K562 (cell line): ENCODE measurements around the gene MMP15. TPM values are rescaled to one million over a fixed set of nuclear protein-coding genes. Genes with fewer than 3 reads are reported as not detected.

Experiments used
- ATAC-seq: fragments of 200-7000 bp; cut with Tn5 transposase; 3 replicates; pipeline ENCODE4 v1.9.1; 2020; ENCODE audit warnings: moderate library complexity
- BruUV-seq: library from RNA; stranded (reverse); fragments of 400-500 nt; replicated peaks from 2 replicates; lab custom pipeline; 2021; lab: Mats Ljungman, UMichigan
- CTCF ChIA-PET: fragments of 300-600 bp; formaldehyde crosslinking; extraction: SDS; loops from one replicate; lab custom pipeline; 2021; ENCODE audit warnings: low intra/inter-chr PET ratio; lab: Yijun Ruan, JAX
- POLR2A ChIA-PET: fragments of 300-600, 350-650 bp; sonication (Branson Sonifier 250); formaldehyde crosslinking; extraction: SDS; loops from one replicate; lab custom pipeline; 2021; ENCODE audit warnings: antibody characterized with exemption, inconsistent platforms; lab: Yijun Ruan, JAX
- DNase-seq, 4 experiments: peaks; one replicate each; pipeline versions ENCODE4 v3.0.0 to v3.0.0-alpha.2; 2011 to 2018; ENCODE audit warnings: low spot score in 3 of 4, mixed read lengths in 3 of 4; ENCODE audit errors: extremely low read depth in 1 of 4
- FAIRE-seq: peaks from 2 replicates; lab custom pipeline; 2011; peaks lifted over from hg19 to GRCh38; lab: Jason Lieb, UNC
- H2AFZ ChIP-seq: 2 replicates; pipeline ENCODE4 v1.6.0; 2011; ENCODE audit warnings: low read depth, low read length, control low read depth, inconsistent platforms
- H3K27ac ChIP-seq: fragments of 200-600 bp; 3 replicates; pipeline ENCODE4 v1.8.0; 2011; ENCODE audit warnings: low read depth, mild to moderate bottlenecking, control low read depth, inconsistent platforms, low read length, moderate library complexity, mixed read lengths; ENCODE audit errors: extremely low read depth
- H3K27me3 ChIP-seq, 2 experiments: fragments of 300-600 bp in 1 of 2; 2 replicates in 1 of 2; 3 replicates in 1 of 2; pipeline versions ENCODE4 v1.6.0 to v1.8.0; 2011; ENCODE audit warnings: inconsistent platforms in 2 of 2, low read length in 2 of 2, mild to moderate bottlenecking in 1 of 2, mixed read lengths in 1 of 2, moderate library complexity in 1 of 2; ENCODE audit not compliant: control insufficient read depth in 2 of 2, insufficient read depth in 2 of 2
- H3K36me3 ChIP-seq: fragments of 300-600 bp; 3 replicates; pipeline ENCODE4 v1.8.0; 2011; ENCODE audit warnings: mild to moderate bottlenecking, low read length, inconsistent platforms; ENCODE audit not compliant: control insufficient read depth, insufficient read depth
- H3K4me1 ChIP-seq, 2 experiments: fragments of 200-600 bp in 1 of 2; replicated peaks in 1 of 2; 2 replicates in 1 of 2; 3 replicates in 1 of 2; pipeline versions ENCODE4 v1.5.1 to v1.8.0; 2011; ENCODE audit warnings: inconsistent platforms in 2 of 2, low read length in 2 of 2, mild to moderate bottlenecking in 1 of 2, mixed read lengths in 1 of 2, moderate library complexity in 1 of 2; ENCODE audit not compliant: control insufficient read depth in 2 of 2, insufficient read depth in 2 of 2
- H3K4me2 ChIP-seq: 2 replicates; pipeline ENCODE4 v1.6.1; 2011; ENCODE audit warnings: low read length, control low read depth, inconsistent platforms, mixed read lengths; ENCODE audit not compliant: insufficient read depth
- H3K4me3 ChIP-seq: fragments of 200-600 bp; sonication (generic), shearing (Covaris generic); 2 replicates; pipeline ENCODE4 v1.5.1; 2016; ENCODE audit warnings: control low read depth, inconsistent platforms
- H3K79me2 ChIP-seq: fragments of 200-600 bp; 3 replicates; pipeline ENCODE4 v1.8.0; 2011; ENCODE audit warnings: low read length, inconsistent platforms; ENCODE audit not compliant: control insufficient read depth, insufficient read depth
- H3K9ac ChIP-seq, 2 experiments: 2 replicates each; pipeline versions ENCODE4 v1.6.0 to v1.6.1; 2011; ENCODE audit warnings: low read depth in 2 of 2, low read length in 2 of 2, control low read depth in 1 of 2, inconsistent platforms in 1 of 2, mild to moderate bottlenecking in 1 of 2, mixed read lengths in 1 of 2; ENCODE audit not compliant: insufficient read depth in 1 of 2
- H3K9me1 ChIP-seq: one replicate; pipeline ENCODE4 v1.6.0; 2011; ENCODE audit warnings: inconsistent platforms, mild to moderate bottlenecking, low read length, moderate library complexity; ENCODE audit not compliant: control insufficient read depth, insufficient read depth
- H3K9me3 ChIP-seq: replicated peaks from 2 replicates; pipeline ENCODE4 v1.5.1; 2011; ENCODE audit warnings: low read depth, low read length, inconsistent platforms; ENCODE audit not compliant: control insufficient read depth, insufficient read depth
- H4K20me1 ChIP-seq: replicated peaks from 2 replicates; pipeline ENCODE4 v1.6.1; 2011; ENCODE audit warnings: low read length, inconsistent platforms, mixed read lengths; ENCODE audit not compliant: control insufficient read depth, insufficient read depth
- HBP1 ChIP-seq: fragments of 450-650 bp; formaldehyde crosslinking; IDR thresholded peaks from 2 replicates; pipeline ENCODE4 v1.4.0; 2022; ENCODE audit warnings: missing genetic modification characterization
- HDAC3 ChIP-seq: fragments of 450-650 bp; IDR thresholded peaks from 2 replicates; pipeline ENCODE4 v1.6.1; 2018; ENCODE audit warnings: borderline replicate concordance, mild to moderate bottlenecking, moderate library complexity; ENCODE audit not compliant: partially characterized antibody
- NFXL1 ChIP-seq: fragments of 450-650 bp; formaldehyde crosslinking; IDR thresholded peaks from 2 replicates; pipeline ENCODE4 v1.4.0; 2021; ENCODE audit warnings: mild to moderate bottlenecking
- PHF21A ChIP-seq: fragments of 450-650 bp; IDR thresholded peaks from 2 replicates; pipeline ENCODE4 v1.6.1; 2017; ENCODE audit warnings: low read depth, borderline replicate concordance
- PREB ChIP-seq: sonication (generic); formaldehyde crosslinking; IDR thresholded peaks from 2 replicates; pipeline ENCODE4 v1.8.1; 2023; ENCODE audit warnings: mild to moderate bottlenecking, missing genetic modification reagents
- RAD51 ChIP-seq: fragments of 450-650 bp; IDR thresholded peaks from 2 replicates; pipeline ENCODE4 v1.7.1; 2016; ENCODE audit warnings: low read depth, mild to moderate bottlenecking, borderline replicate concordance
- RBM14 ChIP-seq: fragments of 200-400 bp; formaldehyde crosslinking; IDR thresholded peaks from 2 replicates; pipeline ENCODE4 v1.6.1; 2018; ENCODE audit warnings: low read depth, mild to moderate bottlenecking, low read length, moderate library complexity, borderline replicate concordance; ENCODE audit not compliant: insufficient read depth
- SMAD1 ChIP-seq: fragments of 150-350 bp; IDR thresholded peaks from 2 replicates; pipeline ENCODE4 v1.6.1; 2014; ENCODE audit warnings: low read length, low read depth; ENCODE audit not compliant: partially characterized antibody
- TBP ChIP-seq: optimal IDR thresholded peaks from 2 replicates; pipeline ENCODE3; 2011; ENCODE audit warnings: low read depth, low read length, improper control_type of control experiment
- USF2 ChIP-seq: sonication (generic); formaldehyde crosslinking; IDR thresholded peaks from 2 replicates; pipeline ENCODE4 v1.5.0; 2020; ENCODE audit warnings: missing genetic modification reagents
- ZBTB8A ChIP-seq: fragments of 450-650 bp; IDR thresholded peaks from 2 replicates; pipeline ENCODE4 v1.6.1; 2018; ENCODE audit warnings: mild to moderate bottlenecking, moderate library complexity; ENCODE audit not compliant: partially characterized antibody
- ZFP91 ChIP-seq: sonication (generic); formaldehyde crosslinking; IDR thresholded peaks from 2 replicates; pipeline ENCODE4 v1.8.0; 2022; ENCODE audit warnings: mild to moderate bottlenecking, missing genetic modification reagents
- WGBS: fragments of 100-300 bp; shearing (Covaris generic); methylation state at CpG from one replicate; pipeline ENCODE4 v1.1.6; 2016; ENCODE audit warnings: low coverage, mixed read lengths; ENCODE audit not compliant: insufficient coverage; ENCODE audit errors: missing lambda C conversion rate; 5-methylcytosine and 5-hydroxymethylcytosine counted together
- in situ Hi-C: fragments of 300-500 bp; cut with MboI; formaldehyde crosslinking; loops from 4 replicates; pipeline ENCODE4 v1.15.0; 2018; ENCODE audit warnings: inconsistent platforms, mixed read lengths
- intact Hi-C: fragments of 100-400 bp; cut with micrococcal nuclease; formaldehyde crosslinking; loops from 2 replicates; pipeline ENCODE4 v1.14.2; 2022
- polyA plus RNA-seq, 8 experiments: library from polyadenylated mRNA; depleted of rRNA in 4 of 8; stranded (reverse) in 5 of 8; unstranded in 3 of 8; fragments of >200 nt; fragmentation: Nextera tagmentation in 2 of 8; fragmentation: Illumina TruSeq in 1 of 8; extraction: Ambion mirVana in 2 of 8; extraction: Trizol in 1 of 8; gene quantifications; 2 replicates each; pipeline versions ENCODE4 v1.2.1 to v1.2.3, GENCODE V29; 2011 to 2014; ENCODE audit warnings: inconsistent platforms in 1 of 8, missing spikeins in 1 of 8
- total RNA-seq, 7 experiments: library from RNA; depleted of rRNA in 6 of 7; stranded (reverse); fragments of >200 nt in 6 of 7; fragmentation: Illumina TruSeq in 2 of 7; extraction: Trizol in 2 of 7; gene quantifications; 2 replicates each; pipeline versions ENCODE4 v1.2.1 to v1.2.3, GENCODE V29; 2011 to 2021; ENCODE audit warnings: low replicate concordance in 1 of 7

The MMP15 gene
- total and polyA plus RNA-seq, 9 of the 15 experiments (the other 6 are each of a cell fraction or from before 2014, with no cell fraction given), result 0.01 to 20.4 (median 5.5) TPM

- peaks cover 12% of the 10 kb centered on the region for H3K9me1 ChIP-seq
- H3K27ac ChIP-seq, result no peak overlapping the region
- ChIA-PET POLR2A (interaction anchor here (0.6 kb wide), 1 partner anchor 175 kb away, joined by 4 read pairs; no protein-coding TSS in a partner anchor), CTCF (no interaction called here)
- FAIRE-seq (no peak), ATAC-seq (no peak), DNase-seq (no peak)
- no peak overlapping the region for H2AFZ ChIP-seq
- H3K36me3 ChIP-seq, result no peaks in the 10 kb centered on the region
- in situ Hi-C loops (loop anchor here (5.0 kb wide), 1 partner anchor 86 kb away; no protein-coding TSS in a partner anchor), intact Hi-C loops (no loop called here)
- no TSS peak for BruUV-seq
- H3K4me3 ChIP-seq, result no peak overlapping the region
- H3K79me2 ChIP-seq, result peaks cover 17% of the 10 kb centered on the region; the same call in 2 of the 3 replicates
- H3K9ac ChIP-seq, result peak overlapping the region in 1 of 2 experiments; percentile 63; a peak in 1 of 4 replicates
- no peaks in the 10 kb centered on the region for H3K9me3 ChIP-seq
- no peaks in the 10 kb centered on the region for H3K27me3 ChIP-seq
- 58% methylated on average over 9 of the region's 14 CpGs for WGBS
- no peak overlapping the region for H3K4me2 ChIP-seq
- no peak for TF ChIP-seq PHF21A
- no peak for TF ChIP-seq RBM14
- TF ChIP-seq USF2 (CRISPR knock-in tag), result no peak
- no peak for TF ChIP-seq ZFP91
- no peak for TF ChIP-seq NFXL1
- TF ChIP-seq HDAC3, result no peak
- TF ChIP-seq PREB (CRISPR knock-in tag), result no peak
- TF ChIP-seq ZBTB8A, result no peak
- TF ChIP-seq TBP, result no peak
- no peak for TF ChIP-seq HBP1 (CRISPR knock-in tag)
- TF ChIP-seq SMAD1, result no peak
- TF ChIP-seq RAD51, result no peak
- peaks cover 17% of the 10 kb centered on the region for H4K20me1 ChIP-seq
- peaks cover 33 to 72% of the 10 kb centered on the region in 2 experiments for H3K4me1 ChIP-seq
Measured at GRCh38 chr16:58031016-58031800, 5.7 kb downstream of the MMP15 start.
